HCT116 (cell line): ENCODE results near the gene LCN10. TPM values are rescaled to one million over a fixed set of nuclear protein-coding genes. Genes with fewer than 3 reads are reported as not detected.

Experiments
- ATAC-seq: fragments of 200-7000 bp; cut with Tn5 transposase; 2 replicates; pipeline ENCODE4 v1.9.1; 2020; ENCODE audit warnings: mild to moderate bottlenecking, moderate library complexity
- BruUV-seq: library from RNA; stranded (reverse); fragments of 400-500 nt; replicated peaks from 2 replicates; lab custom pipeline; 2021; lab: Mats Ljungman, UMichigan
- CTCF ChIA-PET: fragments of 300-600 bp; sonication (Branson Sonifier 250); formaldehyde crosslinking; loops from one replicate; lab custom pipeline; 2021; ENCODE audit warnings: antibody characterized with exemption; lab: Charles Lee
- POLR2A ChIA-PET: fragments of 300-600, 350-600 bp; sonication (Branson Sonifier 250); formaldehyde crosslinking; loops from one replicate; lab custom pipeline; 2021; ENCODE audit warnings: antibody characterized with exemption; lab: Charles Lee
- RAD21 ChIA-PET, 2 experiments: fragments of 300-600 bp; sonication (Branson Sonifier 250); formaldehyde crosslinking; loops; one replicate each; lab custom pipeline; 2023; ENCODE audit warnings: low total read pairs in 2 of 2; ENCODE audit not compliant: uncharacterized antibody in 2 of 2, unreplicated experiment in 2 of 2, low non-redundant PET in 1 of 2; lab: Charles Lee
- DNase-seq: peaks from one replicate; pipeline ENCODE4 v3.0.0-alpha.2; 2010; ENCODE audit warnings: low read depth, low spot score
- H2AFZ ChIP-seq: fragments of 200-600 bp; shearing (Covaris generic), sonication (generic); 2 replicates; pipeline ENCODE4 v1.6.1; 2017; ENCODE audit warnings: low read depth, mixed run types, mixed read lengths, antibody characterized with exemption, low read length; ENCODE audit not compliant: poor library complexity, severe bottlenecking
- H3K27ac ChIP-seq: 2 replicates; pipeline ENCODE4 v1.5.1; 2012; ENCODE audit warnings: low read depth, low read length
- H3K27me3 ChIP-seq: fragments of 200-600 bp; sonication (generic); 2 replicates; pipeline ENCODE4 v1.6.1; 2016; ENCODE audit warnings: mixed run types, low read length, mixed read lengths; ENCODE audit not compliant: insufficient read depth
- H3K36me3 ChIP-seq, 2 experiments: fragments of 200-500 bp in 1 of 2; fragments of 200-600 bp in 1 of 2; sonication (Bioruptor generic) in 1 of 2; sonication (generic) in 1 of 2; 2 replicates each; pipeline versions ENCODE4 v1.5.1 to v1.6.1; 2014 to 2016; ENCODE audit warnings: low read length in 2 of 2, inconsistent platforms in 1 of 2, mixed read lengths in 1 of 2, mixed run types in 1 of 2; ENCODE audit not compliant: insufficient read depth in 2 of 2, control insufficient read depth in 1 of 2
- H3K4me1 ChIP-seq, 2 experiments: fragments of 200-600 bp in 1 of 2; sonication (generic) in 1 of 2; 2 replicates each; pipeline versions ENCODE4 v1.5.1 to v1.6.1; 2012 to 2017; ENCODE audit warnings: low read length in 2 of 2, inconsistent platforms in 1 of 2, mild to moderate bottlenecking in 1 of 2, mixed read lengths in 1 of 2, mixed run types in 1 of 2, moderate library complexity in 1 of 2; ENCODE audit not compliant: insufficient read depth in 2 of 2, control insufficient read depth in 1 of 2
- H3K4me2 ChIP-seq: fragments of 200-600 bp; sonication (generic); 2 replicates; pipeline ENCODE4 v1.6.1; 2017; ENCODE audit warnings: mixed run types, low read length, mixed read lengths
- H3K4me3 ChIP-seq, 2 experiments: fragments of 200-600 bp in 1 of 2; sonication (generic) in 1 of 2; replicated peaks in 1 of 2; 2 replicates each; pipeline ENCODE4 v1.5.1; 2011 to 2016; ENCODE audit warnings: low read length in 2 of 2, control low read depth in 1 of 2, low read depth in 1 of 2, mild to moderate bottlenecking in 1 of 2, mixed read lengths in 1 of 2, mixed run types in 1 of 2
- H3K79me2 ChIP-seq: fragments of 200-600 bp; sonication (generic); 2 replicates; pipeline ENCODE4 v1.6.1; 2017; ENCODE audit warnings: mild to moderate bottlenecking, mixed run types, low read length, moderate library complexity, mixed read lengths; ENCODE audit not compliant: insufficient read depth
- H3K9ac ChIP-seq: fragments of 200-600 bp; sonication (generic); 2 replicates; pipeline ENCODE4 v1.6.1; 2016; ENCODE audit warnings: low read length, mixed read lengths
- H3K9me2 ChIP-seq: fragments of 200-600 bp; sonication (generic), shearing (Covaris generic); 2 replicates; pipeline ENCODE4 v1.6.1; 2017; ENCODE audit warnings: mixed run types, mild to moderate bottlenecking, moderate library complexity; ENCODE audit not compliant: insufficient read depth
- H3K9me3 ChIP-seq, 2 experiments: fragments of 200-500 bp in 1 of 2; fragments of 200-600 bp in 1 of 2; sonication (Bioruptor generic) in 1 of 2; sonication (generic) in 1 of 2; 2 replicates each; pipeline ENCODE4 v1.6.1; 2014 to 2017; ENCODE audit warnings: low read length in 2 of 2, mixed read lengths in 2 of 2, inconsistent platforms in 1 of 2, low read depth in 1 of 2, mild to moderate bottlenecking in 1 of 2, mixed run types in 1 of 2, moderate library complexity in 1 of 2; ENCODE audit not compliant: control insufficient read depth in 1 of 2, insufficient read depth in 1 of 2
- H4K20me1 ChIP-seq: fragments of 200-600 bp; sonication (generic), shearing (Covaris generic); 2 replicates; pipeline ENCODE4 v1.6.1; 2017; ENCODE audit warnings: mixed run types, mild to moderate bottlenecking, moderate library complexity; ENCODE audit not compliant: insufficient read depth
- POLR2A ChIP-seq: IDR thresholded peaks from 2 replicates; pipeline ENCODE4 v1.7.0; 2011; ENCODE audit warnings: borderline replicate concordance; ENCODE audit not compliant: insufficient read depth, insufficient read length; ENCODE audit errors: extremely low read depth
- TCF7L2 ChIP-seq: IDR thresholded peaks from 2 replicates; pipeline ENCODE4 v1.7.0; 2011; ENCODE audit warnings: borderline replicate concordance, inconsistent platforms; ENCODE audit not compliant: insufficient read depth, insufficient read length; ENCODE audit errors: extremely low read depth
- ZFX ChIP-seq: fragments of 450-650 bp; IDR thresholded peaks from 2 replicates; pipeline ENCODE4 v1.6.1; 2017
- ZNF274 ChIP-seq: fragments of 200-500 bp; sonication (Bioruptor generic); IDR thresholded peaks from 2 replicates; pipeline ENCODE4 v1.6.1; 2014; ENCODE audit warnings: mild to moderate bottlenecking, low read depth, low read length, inconsistent platforms
- intact Hi-C: fragments of 100-400 bp; cut with micrococcal nuclease; formaldehyde crosslinking; loops from 2 replicates; pipeline ENCODE4 v1.10.0; 2022
- total RNA-seq: library from RNA; stranded (reverse); gene quantifications from one replicate; pipeline ENCODE4 v1.2.1, GENCODE V29; 2021; ENCODE audit not compliant: unreplicated experiment
- TF ChIP-seq, protein P1 (sequence below), 3 experiments: fragments of 200-600 bp in 1 of 3; sonication (generic) in 1 of 3; IDR thresholded peaks in 2 of 3; conservative IDR thresholded peaks in 1 of 3; 2 replicates each; pipeline ENCODE4 v1.5.1; 2012 to 2017; ENCODE audit warnings: low read depth in 2 of 3, low read length in 2 of 3, antibody characterized with exemption in 1 of 3, borderline replicate concordance in 1 of 3, control low read depth in 1 of 3, mild to moderate bottlenecking in 1 of 3, mixed read lengths in 1 of 3, mixed run types in 1 of 3, moderate library complexity in 1 of 3; ENCODE audit not compliant: insufficient read depth in 1 of 3

Gene LCN10
- total RNA-seq, 1 experiment from 2014 or later = not detected

DNA sequence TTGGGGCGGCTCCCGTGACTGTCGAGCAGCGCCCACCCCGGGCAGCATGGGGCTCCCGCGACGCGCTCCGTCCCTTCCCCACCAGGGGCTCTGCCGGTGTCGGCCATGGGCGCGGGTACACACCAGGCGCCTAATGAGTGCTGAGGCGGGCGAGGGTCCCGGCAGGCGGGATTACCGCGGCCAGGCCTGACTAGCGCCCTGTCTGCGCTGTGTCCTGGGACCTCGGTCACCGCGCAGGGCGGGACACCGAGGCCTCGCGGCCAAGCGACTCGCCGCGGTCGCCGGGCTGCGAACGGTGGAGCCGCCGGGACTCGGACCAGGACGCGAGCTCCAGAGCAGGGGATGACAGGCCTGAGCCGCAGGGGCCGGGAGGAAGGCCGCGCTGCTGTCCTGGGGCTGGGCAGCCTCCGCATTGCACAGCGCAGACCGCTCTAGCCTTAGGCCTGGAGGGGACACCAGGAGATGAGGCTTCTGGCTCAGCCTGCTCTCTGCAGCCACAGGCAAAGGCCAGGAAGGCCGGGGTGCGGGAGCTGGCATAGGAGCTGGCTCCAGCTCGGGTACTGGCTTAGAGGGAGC lies 14.1 kb downstream of the LCN10 start:
- Histone ChIP-seq H3K9me2 (no peaks in the 10 kb centered on the region), H3K4me3 (peak overlapping the region; percentile 93 to 100), H3K9ac (peak overlapping the region; percentile 95), H3K27me3 (no peaks in the 10 kb centered on the region), H2AFZ (no peak overlapping the region), H3K36me3 (peaks cover 17 to 39% of the 10 kb centered on the region in 2 experiments; a peak in 3 of 4 replicates), H3K27ac (peak overlapping the region; percentile 97), H3K79me2 (peaks cover 57% of the 10 kb centered on the region), H3K4me1 (peaks cover 13 to 42% of the 10 kb centered on the region in 2 experiments), H3K4me2 (peak overlapping the region; percentile 95), H4K20me1 (peaks cover 32% of the 10 kb centered on the region; the same call in 1 of the 2 replicates), H3K9me3 (no peaks in the 10 kb centered on the region)
- RAD21 ChIA-PET = no interaction called here
- POLR2A ChIA-PET = interaction anchor here (0.9 to 1.7 kb wide), 8 partner anchors 9 to 50 kb away, joined by 3 to 10 read pairs (median 4); no protein-coding TSS in a partner anchor
- DNase-seq = no peak
- CTCF ChIA-PET = interaction anchor here (0.6 to 1.5 kb wide), 7 partner anchors 9 to 62 kb away, joined by 3 to 5 read pairs (median 3); partner anchors contain the start of gene TMEM141
- TF ChIP-seq POLR2A (no peak), ZNF274 (no peak), TCF7L2 (no peak), ZFX (peak; percentile 55; the same call in 1 of the 2 replicates)
- TF ChIP-seq, protein P1, sequence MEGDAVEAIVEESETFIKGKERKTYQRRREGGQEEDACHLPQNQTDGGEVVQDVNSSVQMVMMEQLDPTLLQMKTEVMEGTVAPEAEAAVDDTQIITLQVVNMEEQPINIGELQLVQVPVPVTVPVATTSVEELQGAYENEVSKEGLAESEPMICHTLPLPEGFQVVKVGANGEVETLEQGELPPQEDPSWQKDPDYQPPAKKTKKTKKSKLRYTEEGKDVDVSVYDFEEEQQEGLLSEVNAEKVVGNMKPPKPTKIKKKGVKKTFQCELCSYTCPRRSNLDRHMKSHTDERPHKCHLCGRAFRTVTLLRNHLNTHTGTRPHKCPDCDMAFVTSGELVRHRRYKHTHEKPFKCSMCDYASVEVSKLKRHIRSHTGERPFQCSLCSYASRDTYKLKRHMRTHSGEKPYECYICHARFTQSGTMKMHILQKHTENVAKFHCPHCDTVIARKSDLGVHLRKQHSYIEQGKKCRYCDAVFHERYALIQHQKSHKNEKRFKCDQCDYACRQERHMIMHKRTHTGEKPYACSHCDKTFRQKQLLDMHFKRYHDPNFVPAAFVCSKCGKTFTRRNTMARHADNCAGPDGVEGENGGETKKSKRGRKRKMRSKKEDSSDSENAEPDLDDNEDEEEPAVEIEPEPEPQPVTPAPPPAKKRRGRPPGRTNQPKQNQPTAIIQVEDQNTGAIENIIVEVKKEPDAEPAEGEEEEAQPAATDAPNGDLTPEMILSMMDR (IDR thresholded peaks at IDR 0.05 in 2 of 3, conservative IDR thresholded peaks at IDR 0.05 in 1 of 3; ENCODE audit: borderline replicate concordance in 1 of 3, insufficient read depth in 1 of 3, low read depth in 2 of 3, low read length in 2 of 3) = no peak
- intact Hi-C loops = loop anchor here (1.0 kb wide), 1 partner anchor 33 kb away; no protein-coding TSS in a partner anchor
- peak; percentile 37 for ATAC-seq
- no TSS peak for BruUV-seq
